Skin of body (tissue), 2 donors: Measurements from ENCODE around the gene PSMG3. TPM values are rescaled to one million over a fixed set of nuclear protein-coding genes. Genes with fewer than 3 reads are reported as not detected.
"Not testable (repeated sequence)": the region's sequence is repeated elsewhere in the genome, so short reads cannot be mapped to it uniquely, and the experiment has no call there.

ENCODE experiments used
- DNase-seq: peaks from one replicate; lab custom pipeline; 2025; lab: John Stamatoyannopoulos, UW
- total RNA-seq: library from RNA; depleted of rRNA; stranded (reverse); fragments of >200 nt; gene quantifications from one replicate; pipeline ENCODE4 v1.2.3, GENCODE V29; 2014

The PSMG3 gene
- total RNA-seq, 1 donor from 2014 or later = 12.6 TPM

DNA sequence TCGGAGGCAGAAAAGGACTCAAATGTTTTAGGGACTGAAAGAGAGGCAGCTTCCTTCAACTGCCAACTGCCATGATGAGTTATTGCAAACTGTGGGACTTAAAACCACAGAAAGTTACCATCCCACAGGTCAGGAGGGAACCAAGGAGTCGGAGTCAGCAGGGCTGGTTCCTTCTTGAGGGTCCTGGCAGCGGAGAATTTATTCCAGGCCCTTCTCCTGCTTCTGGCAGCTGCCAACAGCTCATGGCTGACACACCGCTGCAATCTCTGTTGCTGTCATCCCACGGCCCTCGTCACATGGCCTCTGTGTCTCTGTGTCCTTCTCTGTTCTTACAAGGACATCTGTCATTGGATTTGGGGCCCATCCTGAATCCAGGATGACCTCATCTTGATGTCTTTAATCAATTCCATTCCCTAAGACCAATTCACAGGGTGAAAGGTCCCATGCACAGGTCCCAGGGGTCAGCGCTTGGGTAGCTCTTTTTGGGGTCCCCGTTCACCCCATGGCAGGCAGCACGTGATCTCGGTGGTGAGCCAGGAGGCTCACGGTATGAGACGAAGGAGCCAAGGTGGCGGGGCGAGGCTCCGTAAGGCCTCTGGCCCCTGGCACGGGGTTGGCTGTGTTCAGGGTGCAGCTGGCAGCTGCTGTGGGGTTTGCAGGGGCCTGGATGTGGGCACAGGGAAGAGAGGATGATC, 27.4 kb upstream of the PSMG3 start:
- no peak for DNase-seq

DNA sequence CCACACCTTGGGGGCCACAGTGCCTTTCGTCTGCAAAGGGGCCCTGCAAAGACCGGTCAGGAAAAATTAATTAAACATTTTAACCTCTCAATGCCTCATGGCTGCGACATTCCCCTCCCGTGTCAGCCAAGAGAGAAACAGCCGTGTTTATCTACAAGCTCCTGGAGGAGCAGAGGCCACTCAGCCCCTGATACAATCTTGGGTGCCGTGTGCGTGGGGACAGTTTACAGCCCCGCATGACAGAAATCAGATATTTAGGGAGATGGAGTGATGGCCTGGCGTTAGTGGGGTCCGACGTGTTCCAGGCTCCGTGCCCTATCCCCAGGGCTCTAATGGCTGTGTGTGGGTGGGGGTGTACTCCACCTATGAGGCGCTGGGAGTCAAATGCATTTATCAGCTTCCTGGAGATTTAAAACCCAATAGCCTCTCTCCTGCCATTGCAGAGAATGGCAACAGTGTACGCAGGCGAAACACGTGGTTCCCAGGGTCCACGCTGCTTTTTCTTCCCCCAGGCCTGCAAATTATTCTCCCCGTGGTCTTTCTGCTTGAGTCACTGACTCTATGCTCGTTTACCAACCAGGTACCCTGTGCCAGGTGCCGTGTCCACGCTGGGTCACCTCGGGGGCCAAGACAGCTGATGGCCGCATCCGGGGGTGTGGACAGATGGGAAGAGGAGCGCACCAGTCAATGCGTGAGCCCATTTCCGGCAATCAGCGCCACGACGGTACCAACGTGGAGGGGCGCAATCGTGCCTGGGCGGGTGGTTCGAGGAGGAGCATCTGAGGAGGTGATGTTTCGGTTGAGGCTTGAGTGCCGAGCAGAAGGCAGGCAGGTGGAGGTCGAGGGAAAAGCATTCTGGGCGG, 26.6 kb upstream of the PSMG3 start:
- no peak for DNase-seq

DNA sequence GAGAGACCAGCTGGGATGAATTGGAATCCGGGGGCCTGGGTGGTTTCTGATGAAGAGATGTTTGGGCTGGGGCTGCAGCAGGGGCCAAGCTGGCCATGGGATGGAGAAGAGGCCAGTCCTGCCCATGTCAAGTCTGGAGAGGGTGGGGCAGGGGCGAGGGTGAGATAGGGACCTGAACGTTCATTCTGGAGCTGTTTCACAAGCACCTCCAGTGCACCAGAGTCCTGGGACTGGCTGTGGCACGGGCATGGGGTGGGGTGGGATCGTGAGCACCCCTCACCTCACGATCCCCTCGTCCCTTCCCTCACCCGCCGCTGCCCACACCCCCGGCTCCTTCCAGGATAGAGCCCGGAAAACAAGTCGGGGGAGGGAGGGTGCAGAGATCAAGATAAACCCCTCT, 25.8 kb upstream of the PSMG3 start:
- no peak for DNase-seq

DNA sequence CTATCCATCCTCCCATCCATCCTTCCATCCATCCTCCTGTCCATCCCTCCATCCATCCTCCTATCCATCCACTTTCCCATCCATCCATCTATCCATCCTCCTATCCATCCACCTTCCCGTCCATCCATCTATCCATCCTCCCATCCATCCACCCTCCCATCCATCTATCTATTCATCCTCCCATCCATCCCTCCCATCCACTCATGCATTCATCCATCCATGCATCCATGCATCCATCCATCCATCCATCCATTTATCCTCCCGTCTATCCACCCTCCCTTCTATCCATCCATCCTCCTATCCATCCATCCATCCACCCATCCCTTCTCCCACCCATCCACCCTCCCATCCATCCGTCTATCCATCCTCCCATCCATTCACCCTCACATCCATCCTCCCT, 25.2 kb upstream of the PSMG3 start:
- DNase-seq = no peak

DNA sequence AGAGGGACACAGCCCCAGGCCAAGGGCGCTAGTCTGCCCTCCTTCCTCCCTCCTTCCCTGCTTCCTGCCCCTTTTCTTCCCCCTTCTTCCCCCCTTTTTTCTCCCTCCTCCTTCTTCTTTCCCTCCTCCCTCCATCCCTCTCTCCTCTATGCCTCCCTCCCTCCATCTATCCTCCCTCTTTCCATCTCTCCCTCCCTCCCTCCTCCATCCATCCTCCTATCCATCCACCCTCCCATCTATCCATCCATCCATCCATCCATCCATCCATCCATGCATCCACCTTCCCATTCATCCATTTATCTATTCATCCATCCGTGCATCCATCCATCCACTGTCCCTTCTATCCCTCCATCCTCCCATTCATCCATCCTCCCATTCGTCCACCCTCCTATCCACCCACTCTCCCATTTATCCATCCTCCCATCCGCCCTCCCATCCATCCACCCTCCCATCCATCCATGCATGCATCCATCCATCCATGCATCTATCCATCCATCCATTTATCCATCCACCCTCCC, 24.1 kb upstream of the PSMG3 start:
- DNase-seq = no peak

DNA sequence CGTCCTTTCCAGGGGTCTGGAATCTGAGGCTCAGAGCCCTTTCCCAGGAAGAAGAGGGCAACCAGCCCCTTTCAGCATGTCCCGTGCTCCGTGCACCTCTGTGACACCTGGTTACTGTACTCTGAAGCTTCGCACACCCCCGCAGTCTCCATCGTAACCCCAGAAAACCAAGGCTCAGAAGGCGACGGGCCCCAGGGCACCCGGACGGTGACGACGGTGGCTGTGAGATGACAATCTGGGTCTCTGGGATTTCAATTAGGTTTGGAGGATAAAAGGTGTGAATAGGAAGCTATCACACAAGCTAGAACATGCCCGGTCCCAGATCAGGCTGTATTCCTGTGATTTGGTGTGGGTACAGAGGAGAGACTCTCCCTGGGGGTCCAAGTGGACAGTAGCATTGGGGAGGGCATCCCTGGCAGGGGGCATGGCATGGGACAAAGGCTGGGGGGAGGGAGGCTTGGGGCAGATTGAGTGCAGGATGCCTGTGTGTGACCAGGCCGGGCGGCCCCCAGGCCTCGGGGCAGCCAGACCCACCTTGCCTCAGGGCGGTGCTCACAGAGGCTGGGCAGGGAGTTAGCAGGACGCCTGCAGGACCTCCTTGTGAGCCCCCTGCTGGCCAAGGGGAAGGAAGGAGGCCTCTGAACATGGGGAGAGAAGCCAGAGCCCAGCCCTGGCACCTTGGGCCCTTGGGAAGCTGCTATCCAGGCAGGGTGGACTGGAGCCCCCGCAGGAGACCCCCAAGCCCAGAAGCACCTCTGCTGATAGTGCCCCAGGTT, 23.4 kb upstream of the PSMG3 start:
- DNase-seq = no peak

DNA sequence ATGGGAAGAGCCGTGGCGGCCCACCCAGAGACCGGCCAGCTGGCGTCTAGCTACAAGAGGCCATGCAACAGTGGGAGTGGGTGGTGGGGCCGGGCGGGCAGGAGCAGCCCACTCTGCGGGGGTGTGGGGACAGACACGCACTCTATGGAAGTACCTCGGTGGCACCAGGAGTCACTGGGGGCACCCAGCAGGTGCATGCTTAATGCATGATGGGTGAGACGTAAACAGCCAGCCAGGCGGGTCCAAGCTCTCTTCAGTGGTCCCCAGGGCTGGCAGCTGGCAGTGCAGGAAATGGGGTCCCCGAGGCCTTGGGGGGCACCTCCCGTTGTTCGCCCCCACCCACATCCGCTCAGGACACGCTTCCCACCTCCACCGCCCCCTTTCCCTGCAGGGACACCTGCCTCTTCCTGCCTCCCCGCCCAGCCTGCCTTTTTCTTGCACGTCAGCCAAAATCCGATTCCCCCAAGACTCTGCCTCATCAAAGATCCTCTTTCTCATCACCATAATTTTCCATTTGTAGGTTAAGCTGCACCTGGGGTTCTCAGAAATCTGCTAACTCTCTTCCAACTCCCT, 22.6 kb upstream of the PSMG3 start:
- DNase-seq = no peak

DNA sequence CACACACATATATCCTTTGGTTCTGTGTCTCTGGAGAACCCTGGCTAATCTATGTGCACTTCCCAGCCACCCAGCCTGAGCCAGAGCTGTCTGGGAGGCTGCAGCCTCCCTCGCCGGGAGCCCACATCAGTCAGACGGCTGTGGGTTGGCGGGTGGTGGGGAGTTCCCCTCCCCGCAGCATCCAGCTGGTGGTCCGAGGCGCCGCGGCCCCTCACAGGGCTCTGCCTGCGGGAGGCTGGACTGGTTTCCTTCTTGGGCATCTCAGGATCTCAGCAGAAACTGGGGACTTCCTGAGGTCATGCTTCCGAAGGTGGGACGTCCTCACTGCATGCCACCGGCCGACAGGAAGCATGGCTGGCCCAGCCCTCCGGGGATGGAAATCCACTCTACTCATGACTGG, 22.0 kb upstream of the PSMG3 start:
- no peak for DNase-seq

DNA sequence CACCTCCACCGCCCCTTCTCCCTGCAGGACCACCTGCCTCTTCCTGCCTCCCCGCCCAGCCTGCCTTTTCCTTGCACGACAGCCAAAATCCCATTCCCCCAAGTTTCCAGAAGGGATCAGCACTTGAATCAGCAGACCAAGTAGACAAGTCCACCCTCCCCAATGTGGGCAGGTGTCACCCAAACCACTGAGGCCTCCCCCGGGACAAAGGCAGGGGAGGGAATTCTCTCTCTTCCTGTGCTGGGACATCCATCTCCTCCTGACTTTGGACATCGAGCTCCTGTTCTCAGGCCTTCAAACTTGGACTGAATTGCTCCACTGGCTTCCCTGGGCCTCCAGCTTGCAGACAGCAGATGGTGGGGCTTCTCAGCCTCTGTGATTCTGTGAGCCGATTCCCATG, 21.6 kb upstream of the PSMG3 start:
- DNase-seq = no peak

DNA sequence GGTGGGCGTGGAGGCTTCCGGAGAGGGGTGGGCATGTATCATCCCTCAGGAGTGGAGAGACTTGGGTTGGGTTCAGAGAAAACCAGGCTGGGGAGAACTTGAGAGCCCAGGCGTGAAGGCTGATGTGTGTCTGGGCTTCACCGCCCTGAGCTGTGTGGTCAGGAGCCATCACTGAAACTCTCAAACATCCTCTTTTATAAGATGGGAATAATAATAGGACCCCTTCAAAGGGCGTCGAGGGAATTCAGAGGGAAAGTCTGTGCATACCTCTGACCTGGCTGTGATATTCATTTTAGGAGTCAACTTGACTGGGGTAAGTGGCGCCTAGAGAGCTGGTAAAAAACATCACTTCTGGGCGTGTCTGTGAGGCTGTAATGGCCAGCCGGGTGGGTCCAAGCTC, 21.1 kb upstream of the PSMG3 start:
- DNase-seq = no peak

DNA sequence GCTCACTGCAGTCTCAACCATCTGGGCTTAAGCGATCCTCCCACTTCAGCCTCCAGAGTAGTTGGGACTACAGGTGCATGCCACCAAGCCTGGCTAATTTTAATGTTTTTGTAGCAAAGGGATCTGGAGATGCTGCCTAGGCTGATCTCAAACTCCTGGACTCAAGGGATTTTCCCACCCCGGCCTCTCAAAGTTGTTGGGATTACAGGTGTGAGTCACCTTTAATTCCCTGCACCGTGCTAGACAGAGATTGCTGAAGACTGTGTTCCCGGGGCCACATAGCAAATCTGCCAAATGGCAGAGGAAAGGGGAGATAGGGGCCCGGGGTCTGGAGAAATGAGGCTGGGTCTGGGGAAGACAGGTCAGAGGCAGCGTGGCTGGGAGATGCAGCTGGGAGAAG, 20.6 kb upstream of the PSMG3 start:
- no peak for DNase-seq

DNA sequence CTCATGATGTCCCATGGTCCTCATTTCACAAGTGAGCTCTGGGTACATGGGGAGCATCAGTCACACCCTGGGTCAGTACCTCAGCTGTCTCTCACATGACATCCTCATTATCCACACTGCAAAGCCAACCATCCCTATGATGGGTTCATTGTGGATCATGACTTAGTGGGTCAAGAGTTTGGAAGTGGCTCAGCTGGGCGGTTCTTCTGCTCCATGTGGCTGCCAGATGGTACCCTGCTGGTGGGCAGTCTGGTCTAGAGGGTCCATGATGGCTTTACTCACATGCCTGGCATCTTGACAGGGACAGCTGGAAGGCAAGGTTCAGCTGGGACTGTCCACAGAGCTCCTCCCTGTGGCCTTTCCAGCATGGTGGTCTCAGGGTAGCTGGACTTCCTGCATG, 19.1 kb upstream of the PSMG3 start:
- no peak for DNase-seq

DNA sequence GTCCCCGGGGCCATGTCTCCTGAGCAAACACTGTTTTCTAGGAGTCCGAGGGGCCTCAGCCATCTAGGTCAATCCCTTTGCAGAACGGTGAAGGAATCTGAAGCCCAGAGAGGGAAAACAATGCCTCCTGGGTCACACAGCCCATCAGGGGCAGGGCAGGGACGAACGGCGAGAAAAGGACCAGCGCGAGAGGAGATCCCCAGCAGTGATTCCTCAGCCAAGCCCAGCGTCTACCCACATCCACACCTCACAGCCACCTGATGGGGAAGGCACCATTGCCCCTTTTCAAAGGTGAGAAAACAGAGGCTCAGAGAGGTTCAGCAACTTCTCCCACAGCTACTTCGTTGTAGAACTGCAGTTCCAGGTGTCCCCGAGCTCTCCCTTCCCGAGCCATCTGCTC, 17.9 kb upstream of the PSMG3 start:
- DNase-seq = no peak

DNA sequence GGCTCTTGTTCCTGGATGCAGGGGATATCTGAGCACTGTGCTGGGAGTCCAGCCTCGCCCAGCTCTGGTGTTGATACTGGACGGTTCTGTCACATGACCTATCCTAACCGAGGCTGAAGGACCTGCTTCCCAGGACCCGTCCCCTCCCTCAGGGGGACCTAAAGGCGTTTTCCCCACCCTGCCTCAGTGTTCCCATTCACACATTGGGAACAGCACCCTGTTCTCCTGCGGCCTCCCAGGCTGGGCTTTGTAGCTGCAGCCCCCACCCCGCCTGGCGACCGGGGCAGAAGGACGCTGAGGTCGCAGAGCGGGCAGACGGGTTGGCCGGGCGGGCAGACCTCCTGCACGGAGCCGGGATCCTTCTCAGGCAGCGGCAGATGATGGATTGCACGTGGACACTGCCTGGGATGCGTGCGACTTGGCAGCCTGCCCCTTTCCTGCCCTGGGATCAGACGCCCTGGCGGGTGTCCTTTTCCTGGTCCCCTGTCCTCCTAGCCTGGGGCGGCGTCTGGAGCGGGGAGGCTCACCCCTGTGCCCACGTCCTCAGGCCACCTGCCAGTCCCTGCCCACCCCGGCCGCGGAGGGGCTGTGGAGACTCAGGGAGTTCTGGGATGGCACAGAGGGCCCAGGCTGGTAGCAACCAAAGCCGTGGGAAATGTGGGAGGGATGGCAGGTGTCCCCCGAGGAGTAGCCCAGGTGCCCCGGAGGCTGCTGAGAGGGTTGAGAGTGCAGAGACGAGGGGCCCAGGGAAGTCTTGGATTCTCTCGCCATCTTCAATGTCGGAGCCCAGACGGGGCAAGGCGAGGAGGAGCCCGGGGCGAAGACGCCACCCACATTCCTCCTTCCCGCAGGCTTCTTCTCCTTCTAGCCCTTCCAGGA, 17.2 kb upstream of the PSMG3 start:
- no peak for DNase-seq

DNA sequence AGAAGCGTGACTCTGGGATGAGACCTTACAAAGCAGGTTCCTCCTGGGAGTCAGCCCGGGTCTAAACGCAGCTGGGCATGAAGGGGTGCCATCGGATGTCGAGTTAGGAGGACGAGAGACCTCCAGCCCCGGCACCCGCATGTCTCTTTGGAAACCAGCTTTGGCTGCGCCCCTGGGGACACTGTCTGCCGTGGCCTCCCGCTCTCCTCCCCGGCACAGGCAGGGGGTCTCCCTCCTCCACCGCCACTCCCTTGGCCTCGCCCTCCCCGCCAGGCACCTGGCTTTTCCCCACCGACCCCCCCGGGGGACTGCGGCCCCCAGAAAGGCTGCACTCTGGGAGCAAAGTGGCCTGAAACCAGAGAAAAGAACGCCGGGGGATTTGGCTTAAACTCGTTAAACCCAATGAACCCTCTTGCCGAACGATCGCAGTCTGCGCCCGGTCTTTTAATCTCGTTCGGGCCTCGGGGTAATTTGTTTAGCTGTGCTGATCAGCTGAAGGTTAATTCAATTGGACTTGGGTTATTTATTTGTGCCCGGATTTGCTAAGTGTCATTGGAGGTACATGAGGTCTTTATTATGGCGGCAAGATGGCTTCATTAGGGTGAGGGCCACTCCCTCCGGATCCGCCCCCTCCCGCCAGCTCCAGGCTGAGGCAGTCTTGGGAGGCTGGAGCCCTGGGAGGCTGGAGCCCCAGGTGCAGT, 16.4 kb upstream of the PSMG3 start:
- no peak for DNase-seq

DNA sequence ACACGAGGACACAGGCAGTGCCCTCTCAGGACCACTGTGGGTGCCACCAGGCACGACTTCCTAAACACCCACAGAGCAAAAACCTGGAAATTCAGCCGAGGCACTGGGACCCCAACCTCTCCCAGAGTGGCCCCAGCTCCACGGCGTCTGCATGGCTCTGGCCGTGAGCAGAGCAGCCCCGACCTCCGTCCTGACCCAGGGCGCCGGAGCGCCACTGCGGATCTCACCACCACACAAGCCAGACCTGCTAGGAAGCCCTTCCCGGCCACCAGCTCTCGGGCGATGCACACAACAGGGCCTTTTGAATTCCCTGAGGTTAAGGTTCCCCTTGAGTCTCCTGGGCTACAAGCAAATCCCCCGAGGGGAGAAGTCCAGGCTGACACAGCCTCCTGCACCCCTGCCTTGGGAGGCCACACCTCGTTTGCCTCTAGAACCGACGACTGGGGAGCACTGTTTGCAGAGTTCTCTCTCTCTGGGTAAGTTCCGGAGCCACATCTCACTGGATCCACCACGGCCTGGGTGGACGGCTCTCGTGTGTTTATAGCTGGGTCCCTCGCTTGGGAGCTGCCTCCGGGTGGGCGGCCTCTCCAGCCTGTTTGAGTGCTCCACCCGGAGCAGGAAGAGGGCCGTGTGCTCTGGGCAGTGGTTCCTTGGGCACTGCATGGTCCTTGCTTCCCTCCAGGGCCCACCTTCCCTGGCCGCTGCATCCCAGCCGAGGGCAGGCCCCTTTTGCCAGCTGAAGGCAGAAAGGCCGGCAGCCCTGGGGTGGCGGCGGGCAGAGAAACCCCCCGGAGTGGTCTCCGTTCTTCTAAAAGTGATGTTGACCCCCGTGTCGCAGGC, 15.5 kb upstream of the PSMG3 start:
- DNase-seq = no peak

DNA sequence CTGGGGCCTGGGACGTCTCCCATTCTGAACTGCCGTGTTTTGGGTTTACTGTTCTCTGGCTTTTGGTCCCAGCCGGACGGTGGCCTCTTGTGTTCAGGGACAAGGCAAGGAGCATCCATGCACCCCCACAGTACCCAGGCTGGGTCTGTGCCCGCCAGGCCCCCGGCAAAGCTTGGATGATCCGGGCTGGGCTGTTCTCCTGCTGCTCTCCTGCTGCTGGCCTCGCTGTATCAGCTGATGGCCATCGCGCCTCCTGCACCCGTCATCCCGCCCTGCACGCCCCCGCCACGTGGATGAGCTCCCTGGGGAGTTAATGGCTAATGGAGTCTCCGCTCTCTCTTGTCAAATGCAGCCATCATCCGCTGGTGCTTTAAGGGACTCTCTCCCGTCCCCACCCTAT, 14.9 kb upstream of the PSMG3 start:
- no peak for DNase-seq

DNA sequence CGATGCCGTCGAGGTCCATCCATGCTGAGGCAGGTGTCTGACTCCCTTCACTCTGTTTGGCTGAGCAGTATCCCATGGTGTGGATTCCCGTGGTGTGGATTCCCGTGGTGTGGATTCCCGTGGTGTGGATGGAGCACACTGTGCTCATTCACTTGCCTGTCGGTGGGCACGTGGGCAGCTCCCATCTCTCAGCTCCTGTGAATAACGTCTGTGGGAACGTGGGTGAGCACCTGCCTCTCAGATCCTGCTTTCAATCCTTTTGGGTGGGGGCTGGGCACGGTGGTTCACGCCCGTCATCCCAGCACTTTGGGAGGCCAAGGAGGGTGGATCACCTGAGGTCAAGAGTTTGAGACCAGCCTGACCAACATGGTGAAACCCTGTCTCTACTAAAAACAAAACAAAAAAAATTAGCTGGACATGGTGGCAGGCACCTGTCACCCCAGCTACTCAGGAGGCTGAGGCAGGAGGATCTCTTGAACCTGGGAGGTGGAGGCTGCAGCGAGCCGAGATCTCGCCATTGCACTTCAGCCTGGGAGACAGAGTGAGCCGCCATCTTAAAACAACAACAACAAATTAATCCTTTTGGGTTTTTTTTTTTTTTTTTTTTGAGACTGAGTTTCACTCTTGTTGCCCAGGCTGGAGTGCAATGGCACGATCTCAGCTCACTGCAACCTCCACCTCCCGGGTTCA, 13.6 kb upstream of the PSMG3 start:
- DNase-seq = not testable (repeated sequence)
